HepG2 (cell line): ENCODE data around the gene HOXD1. TPM values are rescaled to one million over a fixed set of nuclear protein-coding genes. Genes with fewer than 3 reads are reported as not detected.
A peak's percentile ranks its signal among the peaks of the same experiment; 100 is the strongest.

Experiments
- CREB1 ChIP-seq, 2 experiments: fragments of 450-650 bp in 1 of 2; IDR thresholded peaks; 2 replicates each; pipeline ENCODE4 v1.6.1; 2016 to 2017; ENCODE audit warnings: control low read depth in 1 of 2, mild to moderate bottlenecking in 1 of 2, missing compliant biosample characterization in 1 of 2, missing genetic modification characterization in 1 of 2
- ESRRA ChIP-seq: sonication (generic); formaldehyde crosslinking; IDR thresholded peaks from 2 replicates; pipeline ENCODE4 v1.5.1; 2020; ENCODE audit warnings: mild to moderate bottlenecking, low read depth, missing genetic modification reagents
- GMEB2 ChIP-seq: IDR thresholded peaks from 2 replicates; pipeline ENCODE4 v1.6.1; 2016; ENCODE audit warnings: missing biosample characterization, missing genetic modification reagents, low read depth
- NFE2L2 ChIP-seq: fragments of 150-350 bp; IDR thresholded peaks from 2 replicates; pipeline ENCODE4 v1.6.1; 2014; ENCODE audit warnings: low read length
- PRDM4 ChIP-seq: sonication (generic); formaldehyde crosslinking; IDR thresholded peaks from 2 replicates; pipeline ENCODE4 v1.9.0; 2021; ENCODE audit warnings: missing genetic modification reagents, borderline replicate concordance
- RBM39 ChIP-seq: fragments of 200-400 bp; formaldehyde crosslinking; IDR thresholded peaks from one replicate; pipeline ENCODE4 v1.6.1; 2018; ENCODE audit warnings: antibody characterized with exemption, mild to moderate bottlenecking, low read depth, low read length; ENCODE audit not compliant: poor library complexity, severe bottlenecking
- RFX5 ChIP-seq: IDR thresholded peaks from 2 replicates; pipeline ENCODE4 v1.6.1; 2011; ENCODE audit warnings: low read depth, low read length, improper control_type of control experiment
- RFXANK ChIP-seq: IDR thresholded peaks from 2 replicates; pipeline ENCODE4 v1.6.1; 2016
- RORA ChIP-seq: sonication (generic); formaldehyde crosslinking; IDR thresholded peaks from 2 replicates; pipeline ENCODE4 v1.5.0; 2020; ENCODE audit warnings: mild to moderate bottlenecking, missing genetic modification reagents, moderate library complexity
- TFAP4 ChIP-seq: sonication (generic); IDR thresholded peaks from 2 replicates; pipeline ENCODE4 v1.6.1; 2016; ENCODE audit warnings: low read depth, borderline replicate concordance
- ZFY ChIP-seq: sonication (generic); formaldehyde crosslinking; IDR thresholded peaks from 2 replicates; pipeline ENCODE4 v1.4.0; 2020; ENCODE audit warnings: missing genetic modification reagents
- ZFYVE20 ChIP-seq: sonication (generic); formaldehyde crosslinking; IDR thresholded peaks from 2 replicates; pipeline ENCODE4 v1.8.0; 2023; ENCODE audit warnings: low read depth, mild to moderate bottlenecking, moderate library complexity, missing genetic modification reagents, borderline replicate concordance
- ZNF12 ChIP-seq: sonication (generic); formaldehyde crosslinking; IDR thresholded peaks from 2 replicates; pipeline ENCODE4 v1.5.0; 2020; ENCODE audit warnings: missing genetic modification reagents
- ZNF253 ChIP-seq: sonication (generic); formaldehyde crosslinking; IDR thresholded peaks from 2 replicates; pipeline ENCODE4 v1.8.0; 2022; ENCODE audit warnings: mild to moderate bottlenecking, missing genetic modification reagents, borderline replicate concordance
- ZNF430 ChIP-seq: sonication (generic); formaldehyde crosslinking; IDR thresholded peaks from 2 replicates; pipeline ENCODE4 v1.9.0; 2021; ENCODE audit warnings: mild to moderate bottlenecking, missing genetic modification reagents
- ZNF512B ChIP-seq: sonication (generic); formaldehyde crosslinking; IDR thresholded peaks from 2 replicates; pipeline ENCODE4 v1.5.1; 2020; ENCODE audit warnings: missing genetic modification reagents, mild to moderate bottlenecking, borderline replicate concordance
- ZNF569 ChIP-seq: sonication (generic); formaldehyde crosslinking; IDR thresholded peaks from 2 replicates; pipeline ENCODE4 v1.5.0; 2020; ENCODE audit warnings: mild to moderate bottlenecking, missing genetic modification reagents, moderate library complexity, borderline replicate concordance
- ZNF749 ChIP-seq: sonication (generic); formaldehyde crosslinking; IDR thresholded peaks from 2 replicates; pipeline ENCODE4 v1.8.0; 2022; ENCODE audit warnings: mild to moderate bottlenecking, missing genetic modification reagents, moderate library complexity, borderline replicate concordance
- polyA plus RNA-seq, 8 experiments: library from polyadenylated mRNA; depleted of rRNA in 3 of 8; stranded (reverse) in 7 of 8; unstranded in 1 of 8; fragments of >200 nt; fragmentation: Illumina TruSeq in 4 of 8; extraction: Trizol in 4 of 8; gene quantifications; 2 replicates each; pipeline versions ENCODE4 v1.2.1 to v1.2.3, GENCODE V29; 2011 to 2016; ENCODE audit warnings: low read depth in 4 of 8, missing spikeins in 1 of 8, mixed read lengths in 1 of 8; ENCODE audit not compliant: insufficient read depth in 1 of 8
- total RNA-seq, 5 experiments: library from RNA; depleted of rRNA; stranded (reverse); fragments of >200 nt; fragmentation: Illumina TruSeq; extraction: Trizol; gene quantifications; 2 replicates each; pipeline ENCODE4 v1.2.3, GENCODE V29; 2016; ENCODE audit warnings: low read depth in 1 of 5

The HOXD1 gene
- total and polyA plus RNA-seq, 2 of the 13 experiments (the other 11 are each of a cell fraction or from before 2014, with no cell fraction given) = 10.0 to 22.3 TPM

GRCh38 chr2:176187899-176188773, at the start of gene HOXD1 (continued):
- TF ChIP-seq GMEB2 (CRISPR knock-in tag) (no peak), PRDM4 (CRISPR knock-in tag) (no peak), RFX5 (no peak), RFXANK (CRISPR knock-in tag) (no peak), ZNF512B (CRISPR knock-in tag) (peak; percentile 87), ZNF749 (CRISPR knock-in tag) (peak; percentile 40; the same call in 1 of the 2 replicates), NFE2L2 (no peak), ZNF253 (CRISPR knock-in tag) (no peak; the same call in 1 of the 2 replicates), ZNF12 (0 out of 2 replicates have a peak, but pooled peaks have one; percentile 2), ESRRA (CRISPR knock-in tag) (no peak; the same call in 1 of the 2 replicates), ZNF569 (CRISPR knock-in tag) (no peak), ZNF430 (CRISPR knock-in tag) (peak; percentile 64; the same call in 1 of the 2 replicates), TFAP4 (no peak), RORA (CRISPR knock-in tag) (no peak), RBM39 (no peak), CREB1 (IDR thresholded peaks at IDR 0.05) (no peak), CREB1 (CRISPR knock-in tag; IDR thresholded peaks at IDR 0.05) (no peak; the same call in 1 of the 2 replicates), ZFYVE20 (CRISPR knock-in tag) (0 out of 2 replicates have a peak, but pooled peaks have one; percentile 76), ZFY (CRISPR knock-in tag) (peak; percentile 34)
